ENCODE measurements around the gene TINAG. TPM values are rescaled to one million over a fixed set of nuclear protein-coding genes. Genes with fewer than 3 reads are reported as not detected.

Gene TINAG
- total and polyA plus RNA-seq, 2 donors (not counting 3 experiments of a cell fraction or from before 2014, with no cell fraction given): not detected

DNA sequence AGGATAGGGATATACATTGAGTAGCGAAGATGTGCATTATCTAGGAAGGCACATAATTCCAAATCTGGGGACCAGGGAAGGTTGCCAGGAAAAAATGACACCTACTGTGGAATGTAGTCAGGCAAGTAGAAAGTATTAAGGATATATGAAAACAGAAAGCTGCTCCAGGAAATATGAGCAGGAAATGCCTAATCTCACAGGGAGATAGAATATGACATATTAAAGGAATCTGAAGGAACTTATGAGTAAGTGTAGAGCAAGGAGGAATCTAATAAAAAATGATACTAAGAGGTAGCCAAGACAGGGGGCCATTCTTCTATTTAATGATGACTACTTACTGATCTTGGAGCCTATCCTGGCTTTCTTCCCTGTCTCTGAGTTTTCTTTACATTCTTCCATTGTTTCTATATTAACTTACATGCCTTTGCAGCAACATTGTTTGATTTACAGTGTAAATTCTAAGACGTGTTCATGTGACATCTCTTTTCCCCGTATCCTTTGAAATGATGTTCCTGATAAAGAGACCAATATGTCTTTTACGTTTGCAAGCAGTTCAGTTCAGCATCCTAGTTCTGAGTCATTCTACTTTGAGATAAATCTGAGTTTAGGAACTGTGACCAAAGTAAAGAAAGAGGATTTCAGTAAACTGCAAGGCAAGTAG lies 58.6 kb downstream of the TINAG start:
- intact Hi-C loops (cut with micrococcal nuclease) (loop anchor here (1.0 kb wide), 1 partner anchor 75 kb away; no protein-coding TSS in a partner anchor), dilution Hi-C loops (cut with MboI; ENCODE audit: extremely low pct_ligation_motif_present, low sequenced_read_pairs) (no loop called here)
- Histone ChIP-seq H3K9me3 (replicated peaks; ENCODE audit: control insufficient read depth, insufficient read depth, low read length) (no peaks in the 10 kb centered on the region), H3K9me1 (replicated peaks; ENCODE audit: control insufficient read depth, extremely low read depth, insufficient read depth, low read length) (no peaks in the 10 kb centered on the region), H3K4me3 (replicated peaks in 1 of 3; ENCODE audit: insufficient read depth in 1 of 3, low read depth in 1 of 3, low read length in 3 of 3) (peak overlapping the region in 1 of 3 experiments; percentile 3), H3K27ac (ENCODE audit: insufficient read depth, low read depth, low read length) (peak overlapping the region; percentile 37), H3K79me2 (ENCODE audit: control insufficient read depth, insufficient read depth, low read length) (no peaks in the 10 kb centered on the region), H4K20me1 (replicated peaks; ENCODE audit: control insufficient read depth, extremely low read depth, insufficient read depth, low read length) (no peaks in the 10 kb centered on the region), H3K4me1 (ENCODE audit: control insufficient read depth, extremely low read depth, insufficient read depth, low read length) (peaks cover 12% of the 10 kb centered on the region), H3K27me3 (ENCODE audit: control insufficient read depth in 2 of 2, insufficient read depth in 2 of 2, low read length in 2 of 2) (no peaks in the 10 kb centered on the region), H3K36me3 (ENCODE audit: control insufficient read depth in 2 of 2, extremely low read depth in 1 of 2, insufficient read depth in 2 of 2, low read length in 2 of 2) (no peaks in the 10 kb centered on the region), H2AFZ (ENCODE audit: low read depth, low read length) (peak overlapping the region; percentile 64), H3K4me2 (ENCODE audit: insufficient read depth, low read length) (peak overlapping the region; percentile 82), H3K9ac (replicated peaks; ENCODE audit: extremely low read depth, insufficient read depth, low read length) (no peak overlapping the region)
- POLR2A ChIA-PET: no interaction called here
- peak; percentile 54 for FAIRE-seq
- BruUV-seq (replicated peaks): TSS peak; percentile 33
- peak; percentile 71 for DNase-seq (ENCODE audit: low read depth, low spot score)
- CTCF ChIA-PET: interaction anchor here (1.1 kb wide), 1 partner anchor 122 kb away, joined by 3 read pairs; no protein-coding TSS in a partner anchor
- TF ChIP-seq MAX (IDR thresholded peaks at IDR 0.05; ENCODE audit: insufficient read depth, insufficient read length): no peak
- TF ChIP-seq GATA2 (IDR thresholded peaks at IDR 0.05; ENCODE audit: insufficient read depth, insufficient read length, low read depth, low read length): peak; percentile 67
- TF ChIP-seq FOS (IDR thresholded peaks at IDR 0.05; ENCODE audit: borderline replicate concordance, insufficient read depth, low read length): peak; percentile 37

- BruUV-seq (replicated peaks): no TSS peak
- Histone ChIP-seq H3K9me1 (replicated peaks; ENCODE audit: control insufficient read depth, extremely low read depth, insufficient read depth, low read length) (no peaks in the 10 kb centered on the region), H4K20me1 (replicated peaks; ENCODE audit: control insufficient read depth, extremely low read depth, insufficient read depth, low read length) (no peaks in the 10 kb centered on the region), H3K4me1 (ENCODE audit: control insufficient read depth, extremely low read depth, insufficient read depth, low read length) (no peaks in the 10 kb centered on the region), H3K27ac (ENCODE audit: insufficient read depth, low read depth, low read length) (no peak overlapping the region), H3K27me3 (ENCODE audit: control insufficient read depth in 2 of 2, insufficient read depth in 2 of 2, low read length in 2 of 2) (no peaks in the 10 kb centered on the region), H3K4me3 (replicated peaks in 1 of 3; ENCODE audit: insufficient read depth in 1 of 3, low read depth in 1 of 3, low read length in 3 of 3) (no peak overlapping the region), H3K4me2 (ENCODE audit: insufficient read depth, low read length) (no peak overlapping the region), H3K9ac (replicated peaks; ENCODE audit: extremely low read depth, insufficient read depth, low read length) (no peak overlapping the region), H3K36me3 (ENCODE audit: control insufficient read depth in 2 of 2, extremely low read depth in 1 of 2, insufficient read depth in 2 of 2, low read length in 2 of 2) (no peaks in the 10 kb centered on the region), H3K9me3 (replicated peaks; ENCODE audit: control insufficient read depth, insufficient read depth, low read length) (no peaks in the 10 kb centered on the region), H3K79me2 (ENCODE audit: control insufficient read depth, insufficient read depth, low read length) (no peaks in the 10 kb centered on the region), H2AFZ (ENCODE audit: low read depth, low read length) (no peak overlapping the region)
- TF ChIP-seq EZH2 (IDR thresholded peaks at IDR 0.05; ENCODE audit: borderline replicate concordance, low read depth, low read length, severe bottlenecking) (no peak), GATA2 (IDR thresholded peaks at IDR 0.05; ENCODE audit: insufficient read depth, insufficient read length, low read depth, low read length) (no peak), MAX (IDR thresholded peaks at IDR 0.05; ENCODE audit: insufficient read depth, insufficient read length) (no peak), JUN (IDR thresholded peaks at IDR 0.05; ENCODE audit: borderline replicate concordance, insufficient read depth, insufficient read length, low read depth) (no peak), POLR2A (IDR thresholded peaks at IDR 0.05; ENCODE audit: low read depth, low read length) (no peak), POLR2AphosphoS5 (IDR thresholded peaks at IDR 0.05; ENCODE audit: insufficient read depth, low read depth, low read length) (no peak)
- ChIA-PET CTCF (interaction anchor here (0.7 kb wide), 1 partner anchor 50 kb away, joined by 3 read pairs; no protein-coding TSS in a partner anchor), POLR2A (no interaction called here)
- DNase-seq (ENCODE audit: low read depth, low spot score) (no peak), FAIRE-seq (no peak)
- dilution Hi-C loops (cut with MboI; ENCODE audit: extremely low pct_ligation_motif_present, low sequenced_read_pairs): no loop called here
- intact Hi-C loops (cut with micrococcal nuclease): no loop called here
Observed at GRCh38 chr6:54377776-54378175, 69.5 kb downstream of the TINAG start.
